Stimulated activated CD8-positive, alpha-beta memory T cell treated with anti-CD3 and anti-CD28 coated beads, Interleukin-7, amount 100 ng/mL, for 4 hours (primary cell): ENCODE measurements around the gene TSC2.
"Not testable (repeated sequence)": the region's sequence is repeated elsewhere in the genome, so short reads cannot be mapped to it uniquely, and the experiment has no call there.

Experiments
- DNase-seq, 2 donors: peaks; one replicate each; pipeline ENCODE4 v3.0.0-alpha.2; 2020; ENCODE audit warnings: low read depth in 2 of 2

TSC2 gene

GRCh38 chr16:2031081-2031577 is 16.7 kb upstream of the TSC2 start:
- no peak for DNase-seq

DNA sequence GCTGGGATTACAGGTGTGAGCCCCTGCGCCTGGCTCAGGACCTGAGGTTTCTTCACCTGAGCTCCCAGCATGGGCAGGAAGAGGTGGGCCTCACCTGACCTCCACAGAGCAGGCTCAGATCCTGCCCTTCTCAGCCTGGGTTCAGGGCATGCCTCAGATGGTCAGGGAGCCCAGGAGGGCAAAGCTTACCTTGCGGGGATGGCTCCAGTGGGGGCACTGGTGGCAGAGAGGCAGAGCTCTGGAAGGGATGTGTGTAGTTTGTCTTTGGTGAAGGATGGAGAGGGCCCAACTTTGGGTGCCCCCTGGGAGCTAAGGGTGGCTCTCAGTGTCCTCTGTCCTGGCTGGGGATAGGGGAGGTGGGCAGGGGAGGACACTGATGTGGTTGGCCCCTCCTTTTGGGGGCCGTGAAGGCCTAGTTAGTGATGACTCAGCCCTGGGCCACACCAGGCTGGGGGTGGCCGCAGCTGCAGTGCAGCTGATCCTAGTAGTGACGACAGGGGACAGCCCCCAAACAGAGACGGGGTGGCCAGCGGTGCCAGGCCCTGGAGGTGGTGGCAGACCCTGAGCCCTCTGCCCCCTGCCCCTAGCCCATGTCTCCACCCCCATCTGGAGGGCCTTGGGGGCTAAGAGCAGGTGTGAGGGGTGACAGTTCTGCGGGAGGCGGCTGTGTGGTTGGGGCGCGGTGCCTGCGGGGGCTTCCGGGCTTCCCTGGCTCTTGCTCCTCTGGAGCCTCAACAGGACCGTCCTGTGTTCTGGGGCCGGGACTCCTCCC is 15.3 kb upstream of the TSC2 start:
- DNase-seq, result no peak

- no peak for DNase-seq
These were observed 14.5 kb upstream of the TSC2 start for GRCh38 chr16:2033057-2033908.

- DNase-seq, result not testable (repeated sequence)
These were observed 13.7 kb upstream of the TSC2 start for GRCh38 chr16:2033909-2034695.

GRCh38 chr16:2034696-2035430 is 12.9 kb upstream of the TSC2 start:
- no peak for DNase-seq

GRCh38 chr16:2035431-2036199 is 12.2 kb upstream of the TSC2 start:
- no peak for DNase-seq

GRCh38 chr16:2036200-2036966 is 11.4 kb upstream of the TSC2 start:
- no peak for DNase-seq

DNA sequence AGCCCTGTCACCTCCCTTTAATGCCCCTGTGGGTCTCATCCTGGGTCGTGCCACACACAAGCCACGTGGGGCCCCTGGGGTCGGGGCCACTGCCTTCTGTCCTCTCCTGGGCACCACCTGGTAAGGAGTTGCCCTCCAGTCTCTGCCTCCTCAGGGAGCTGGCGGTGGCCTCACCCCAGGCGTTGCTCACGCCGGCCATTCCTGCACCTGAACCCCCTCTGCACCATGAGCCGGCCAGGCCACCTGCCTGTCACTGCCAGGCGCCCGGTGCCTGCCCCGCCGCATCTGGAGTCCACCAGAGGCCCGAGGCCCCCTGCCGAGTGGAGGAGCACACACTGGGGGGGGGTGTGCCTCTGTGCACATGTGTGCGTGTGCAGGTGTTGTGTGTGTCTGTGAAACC is 10.7 kb upstream of the TSC2 start:
- no peak for DNase-seq

DNA sequence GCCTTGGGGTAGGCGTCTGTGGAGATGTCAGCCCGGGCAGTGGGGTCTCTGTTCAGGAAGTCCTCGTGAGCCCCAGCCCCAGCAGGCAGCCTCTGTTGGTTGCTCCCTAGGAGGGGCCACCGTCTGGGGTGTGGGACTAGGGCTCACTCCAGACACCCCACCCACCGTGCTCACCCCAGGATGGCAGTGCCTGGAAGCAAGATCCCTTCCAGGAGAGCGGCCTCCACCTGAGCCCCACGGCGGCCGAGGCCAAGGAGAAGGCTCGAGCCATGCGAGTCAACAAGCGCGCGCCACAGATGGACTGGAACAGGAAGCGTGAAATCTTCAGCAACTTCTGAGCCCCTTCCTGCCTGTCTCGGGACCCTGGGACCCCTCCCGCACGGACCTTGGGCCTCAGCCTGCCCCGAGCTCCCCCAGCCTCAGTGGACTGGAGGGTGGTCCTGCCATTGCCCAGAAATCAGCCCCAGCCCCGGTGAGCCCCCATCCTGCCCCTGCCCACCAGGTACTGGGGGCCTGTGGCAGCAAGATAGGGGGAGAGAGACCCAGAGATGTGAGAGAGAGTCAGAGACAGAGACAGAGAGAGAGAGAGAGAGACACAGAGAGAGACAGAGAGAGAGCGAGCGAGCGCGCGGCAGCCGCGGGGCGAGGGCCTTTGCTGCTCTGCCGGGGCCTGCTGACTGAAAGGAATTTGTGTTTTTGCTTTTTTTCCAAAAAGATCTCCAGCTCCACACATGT is 10.0 kb upstream of the TSC2 start:
- no peak for DNase-seq

DNA sequence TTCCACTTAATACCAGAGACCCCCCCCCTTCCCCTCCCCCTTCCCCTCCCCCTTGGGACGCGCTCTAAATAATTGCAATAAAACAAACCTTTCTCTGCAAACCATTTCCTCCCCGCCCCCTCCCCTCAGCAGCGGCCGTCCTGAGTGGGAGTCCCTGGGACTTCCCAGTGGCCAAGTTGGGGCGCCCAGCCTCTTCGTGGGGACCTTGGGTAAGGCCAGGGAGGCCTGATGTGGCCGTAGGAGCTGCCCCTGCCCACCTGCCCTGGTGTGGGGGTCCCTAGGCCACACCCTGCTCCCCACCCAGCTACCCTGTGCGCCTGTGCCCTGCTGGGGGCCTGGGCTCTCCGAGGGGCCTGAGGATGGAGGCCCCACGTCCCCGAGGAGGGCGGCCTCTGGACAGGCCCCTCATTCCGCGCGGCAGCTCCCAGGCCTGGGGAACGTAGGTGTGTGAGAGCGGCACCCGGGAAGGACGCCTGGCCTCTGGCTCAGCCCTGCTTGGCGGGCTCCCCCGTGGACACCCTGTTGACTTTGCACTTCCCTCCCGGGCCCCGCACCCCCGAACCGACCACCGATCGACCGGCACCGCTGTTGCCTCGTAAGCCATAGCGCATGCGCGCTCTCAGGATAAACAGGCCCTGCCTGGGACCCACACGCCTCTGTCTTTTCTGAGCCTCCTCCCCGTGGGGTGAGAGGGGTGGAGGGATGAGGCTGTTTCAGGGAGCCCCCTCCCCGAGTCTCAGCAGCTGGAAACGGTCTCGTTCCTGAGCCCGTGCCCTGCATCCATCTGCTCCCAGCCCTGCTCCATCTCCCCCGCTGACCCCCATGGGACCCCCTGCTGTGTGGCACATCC is 9.2 kb upstream of the TSC2 start:
- DNase-seq, result no peak

DNA sequence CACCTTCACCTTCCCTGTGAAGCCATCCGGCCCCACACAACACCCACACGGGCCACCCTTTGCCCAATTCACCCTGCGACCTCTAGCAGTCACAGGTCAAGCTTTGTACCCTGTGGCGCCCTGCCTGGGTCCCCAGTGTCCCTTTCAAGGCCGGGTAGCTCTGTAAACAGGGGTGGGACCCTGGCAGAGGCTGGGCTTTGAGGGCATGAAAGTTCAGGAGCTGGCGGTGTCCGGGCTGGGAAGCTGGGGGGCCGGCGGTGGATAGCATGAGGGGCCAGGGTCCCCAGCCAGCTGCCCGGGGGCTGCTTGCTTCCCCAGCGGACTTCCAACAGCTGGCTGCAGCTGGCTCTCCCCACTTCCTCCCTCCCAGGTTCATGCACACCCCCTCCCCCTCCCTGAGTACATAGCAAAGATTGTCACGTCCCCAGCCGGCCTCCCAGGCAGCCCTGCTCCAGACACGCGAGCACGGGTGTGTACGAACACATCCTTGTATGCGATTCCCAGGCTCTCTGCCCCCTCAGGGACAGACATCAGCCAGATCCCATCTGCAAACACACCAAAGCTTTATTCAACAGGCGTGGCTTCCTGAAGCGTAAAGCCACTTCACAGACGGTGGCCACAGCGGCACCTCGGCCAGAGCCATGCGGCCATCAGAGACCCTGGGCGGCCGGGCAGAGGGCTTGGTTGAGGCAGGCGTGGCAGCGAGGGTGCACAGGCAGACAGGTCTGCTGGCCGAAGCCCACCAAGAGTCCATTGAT is 8.3 kb upstream of the TSC2 start:
- no peak for DNase-seq

GRCh38 chr16:2040041-2040786 is 7.6 kb upstream of the TSC2 start:
- no peak for DNase-seq

GRCh38 chr16:2040787-2041522 is 6.8 kb upstream of the TSC2 start:
- DNase-seq, result no peak

DNA sequence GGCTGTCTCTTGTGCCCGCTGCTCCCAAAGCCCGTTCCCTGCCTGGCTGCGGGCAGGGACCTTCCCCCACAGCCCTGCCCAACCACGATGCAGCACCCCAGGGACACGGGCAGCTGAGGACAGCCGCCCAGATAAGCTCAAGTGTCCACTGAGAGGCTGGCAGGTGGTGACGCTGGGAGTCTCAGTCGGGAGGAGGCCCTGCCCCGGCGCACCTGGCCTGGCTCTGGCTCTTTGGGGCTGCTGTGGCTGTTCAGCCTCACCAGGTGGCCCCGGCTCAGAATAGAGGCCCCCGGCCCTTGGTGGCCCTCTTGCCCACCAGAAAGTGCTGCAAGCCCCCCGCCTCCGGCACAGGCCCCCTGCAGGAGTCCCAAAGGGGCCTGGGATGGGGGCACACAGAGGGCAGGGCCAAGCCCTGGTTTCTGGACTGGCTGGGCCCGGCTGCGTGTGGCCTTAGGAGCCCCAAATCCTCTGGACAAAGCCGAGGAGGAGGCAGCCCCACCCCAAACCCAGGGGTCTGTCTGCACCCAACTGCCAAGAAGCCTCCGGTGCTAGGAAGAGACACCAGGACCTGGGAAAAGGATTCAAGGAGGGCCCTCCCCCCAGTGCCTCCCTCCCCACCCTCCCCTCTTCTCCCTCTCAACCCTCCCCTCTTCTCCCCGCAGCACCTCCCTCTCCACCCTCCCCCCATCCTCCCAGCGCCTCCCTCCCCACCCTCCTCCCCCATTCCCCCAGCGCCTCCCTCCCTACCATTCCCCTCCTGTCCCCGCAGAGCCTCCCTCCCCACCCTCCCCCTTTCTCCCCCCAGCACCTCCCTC is 5.4 kb upstream of the TSC2 start:
- DNase-seq, result no peak

DNA sequence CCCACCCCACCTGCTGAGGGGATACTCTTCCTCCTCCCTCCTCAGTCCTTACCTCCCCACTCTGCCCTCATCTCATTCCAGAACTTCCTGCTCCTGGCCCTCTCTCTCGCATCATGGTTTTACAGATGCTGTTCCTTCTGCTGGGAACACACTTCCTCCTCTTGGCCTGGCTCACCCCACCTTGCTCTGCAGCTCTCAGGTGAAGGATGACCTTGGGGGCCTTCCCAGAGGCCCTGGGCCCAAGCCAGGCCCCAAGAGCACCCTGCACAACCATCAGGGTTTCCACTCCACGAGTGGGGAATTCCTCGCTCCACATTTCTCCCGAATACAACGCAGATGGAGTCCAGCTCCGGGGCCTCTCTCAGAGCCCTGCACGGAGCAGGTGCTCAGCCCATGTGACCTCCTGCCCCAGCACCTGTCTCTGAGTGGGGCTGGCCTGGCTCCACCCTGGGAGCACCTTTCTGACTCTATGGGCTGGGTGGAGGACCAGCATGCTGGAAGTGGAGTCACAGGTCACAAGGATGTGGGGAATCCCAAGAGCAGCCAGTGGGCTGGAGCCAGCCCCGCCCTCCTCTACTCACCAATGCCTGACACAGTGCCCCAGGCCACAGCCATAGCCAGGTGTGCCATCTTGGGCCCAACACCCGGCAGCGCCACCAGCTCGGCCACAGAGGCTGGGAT is 4.7 kb upstream of the TSC2 start:
- no peak for DNase-seq
